Body of pancreas (tissue), 4 donors: ENCODE results near the gene COX15.

Experiments used
- POLR2A ChIP-seq, 3 donors: fragments of 450-650 bp; IDR thresholded peaks; one replicate each; pipeline ENCODE4 v1.6.1; 2016; ENCODE audit warnings: antibody characterized with exemption in 3 of 3, mild to moderate bottlenecking in 2 of 3
- TF ChIP-seq, protein P1 (sequence below), 7 experiments: fragments of 450-650 bp in 4 of 7; fragments of 200-600 bp in 3 of 7; sonication (generic) in 3 of 7; IDR thresholded peaks; one replicate each; pipeline ENCODE4 v1.5.1; 2016 to 2019; ENCODE audit warnings: antibody characterized with exemption in 7 of 7

DNA sequence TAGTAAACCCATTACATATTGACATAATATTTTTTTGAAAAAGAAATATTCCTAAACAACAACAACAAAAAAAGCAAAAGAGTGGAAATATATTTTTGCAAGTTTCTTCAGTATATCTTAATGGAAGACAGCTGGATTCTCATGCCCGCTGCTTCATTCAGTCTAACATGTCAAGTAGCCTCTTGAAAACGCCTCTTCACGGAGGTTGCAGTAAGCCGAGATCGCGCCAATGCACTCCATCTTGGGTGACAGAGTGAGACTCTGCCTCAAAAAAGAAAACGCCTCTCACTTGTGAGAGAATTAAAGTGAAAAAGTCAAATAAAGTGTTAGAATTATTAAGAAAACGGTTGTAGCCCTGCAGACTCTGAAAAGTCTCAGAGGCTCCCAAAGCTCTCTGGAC lies 1.4 kb upstream of the COX15 start:
- TF ChIP-seq, protein P1, sequence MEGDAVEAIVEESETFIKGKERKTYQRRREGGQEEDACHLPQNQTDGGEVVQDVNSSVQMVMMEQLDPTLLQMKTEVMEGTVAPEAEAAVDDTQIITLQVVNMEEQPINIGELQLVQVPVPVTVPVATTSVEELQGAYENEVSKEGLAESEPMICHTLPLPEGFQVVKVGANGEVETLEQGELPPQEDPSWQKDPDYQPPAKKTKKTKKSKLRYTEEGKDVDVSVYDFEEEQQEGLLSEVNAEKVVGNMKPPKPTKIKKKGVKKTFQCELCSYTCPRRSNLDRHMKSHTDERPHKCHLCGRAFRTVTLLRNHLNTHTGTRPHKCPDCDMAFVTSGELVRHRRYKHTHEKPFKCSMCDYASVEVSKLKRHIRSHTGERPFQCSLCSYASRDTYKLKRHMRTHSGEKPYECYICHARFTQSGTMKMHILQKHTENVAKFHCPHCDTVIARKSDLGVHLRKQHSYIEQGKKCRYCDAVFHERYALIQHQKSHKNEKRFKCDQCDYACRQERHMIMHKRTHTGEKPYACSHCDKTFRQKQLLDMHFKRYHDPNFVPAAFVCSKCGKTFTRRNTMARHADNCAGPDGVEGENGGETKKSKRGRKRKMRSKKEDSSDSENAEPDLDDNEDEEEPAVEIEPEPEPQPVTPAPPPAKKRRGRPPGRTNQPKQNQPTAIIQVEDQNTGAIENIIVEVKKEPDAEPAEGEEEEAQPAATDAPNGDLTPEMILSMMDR (IDR thresholded peaks at IDR 0.05), result no peak
- no peak for TF ChIP-seq POLR2A (IDR thresholded peaks at IDR 0.05)
